ENCODE data around the gene ANO1.
A peak's percentile ranks its signal among the peaks of the same experiment; 100 is the strongest.

Gene ANO1

DNA sequence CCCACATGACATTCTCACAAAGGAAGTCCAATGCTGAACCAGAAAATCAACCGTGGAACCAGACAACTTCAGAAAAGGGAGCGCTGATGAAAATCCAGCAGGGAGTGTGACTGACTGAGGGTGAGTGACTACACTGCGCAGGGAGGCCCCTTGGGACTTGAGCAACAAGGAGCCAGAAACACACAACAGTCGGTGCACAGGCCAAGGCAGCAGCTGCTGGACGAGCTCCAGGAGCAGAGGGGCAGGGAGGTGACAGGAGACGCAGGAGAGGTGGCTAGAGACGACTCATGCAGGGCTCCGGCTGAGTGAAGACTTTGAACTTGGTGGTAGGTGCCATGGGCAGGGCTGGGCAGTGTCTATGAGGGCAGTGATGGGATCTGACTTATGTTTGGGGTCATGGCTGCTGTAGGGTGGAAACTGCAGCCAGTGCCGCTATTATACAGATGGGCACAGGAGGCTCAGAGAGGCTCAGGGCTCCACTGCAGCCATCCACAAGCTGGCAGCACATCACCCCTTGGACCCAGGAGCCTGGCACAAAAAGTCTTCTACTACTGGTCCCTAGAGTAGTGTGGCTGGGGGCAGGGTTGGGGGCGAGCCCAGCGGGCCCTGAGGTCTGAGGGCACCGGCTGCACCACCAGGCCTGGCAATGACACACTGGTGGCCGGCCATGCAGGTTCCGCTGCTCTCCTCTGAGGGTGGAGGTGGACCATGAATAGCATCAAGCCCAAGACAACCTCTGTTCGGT is 114.7 kb downstream of the ANO1 start:
- Histone ChIP-seq H3K79me2 (ENCODE audit: control insufficient read depth, insufficient read depth, low read length, poor library complexity) (no peaks in the 10 kb centered on the region), H4K91ac (ENCODE audit: low read depth, low read length) (no peak overlapping the region), H2AFZ (ENCODE audit: insufficient read depth, low read length, poor library complexity) (no peak overlapping the region), H3K36me3 (ENCODE audit: control insufficient read depth in 1 of 2, insufficient read depth in 2 of 2, low read length in 2 of 2) (no peaks in the 10 kb centered on the region), H3K27ac (ENCODE audit: low read depth, low read length) (no peak overlapping the region), H2BK120ac (ENCODE audit: insufficient read depth, low read length, poor library complexity) (no peak overlapping the region), H3K18ac (ENCODE audit: low read length) (no peak overlapping the region), H3K79me1 (ENCODE audit: low read length) (no peaks in the 10 kb centered on the region), H3K14ac (ENCODE audit: low read length) (no peak overlapping the region), H3K4ac (ENCODE audit: low read depth, low read length) (no peak overlapping the region), H3K4me3 (ENCODE audit: low read depth, low read length) (peak overlapping the region; percentile 37), H4K12ac (ENCODE audit: low read depth, low read length) (no peak overlapping the region), H4K8ac (ENCODE audit: low read depth, low read length) (no peak overlapping the region), H3K4me1 (ENCODE audit: control insufficient read depth in 1 of 2, insufficient read depth in 2 of 2, low read length in 2 of 2) (no peaks in the 10 kb centered on the region), H2BK12ac (ENCODE audit: low read length) (no peak overlapping the region), H3K4me2 (ENCODE audit: low read length) (no peak overlapping the region), H3K27me3 (ENCODE audit: insufficient read depth, low read length) (no peaks in the 10 kb centered on the region), H2BK5ac (ENCODE audit: low read depth, low read length, poor library complexity) (no peak overlapping the region), H3K9me3 (ENCODE audit: insufficient read depth, low read depth, low read length) (peaks cover 10% of the 10 kb centered on the region), H3K23ac (ENCODE audit: low read length) (no peak overlapping the region), H3K9ac (ENCODE audit: low read length) (no peak overlapping the region), H2AK5ac (ENCODE audit: low read length) (no peak overlapping the region)
- no CpG with 5 or more reads among the region's 15 CpGs for WGBS (ENCODE audit: extremely low coverage, insufficient coverage, insufficient read length)
- no peak for DNase-seq

- Histone ChIP-seq H3K9ac (ENCODE audit: low read length) (no peak overlapping the region), H3K79me2 (ENCODE audit: control insufficient read depth, insufficient read depth, low read length, poor library complexity) (no peaks in the 10 kb centered on the region), H3K79me1 (ENCODE audit: low read length) (no peaks in the 10 kb centered on the region), H3K4me2 (ENCODE audit: low read length) (no peak overlapping the region), H4K8ac (ENCODE audit: low read depth, low read length) (no peak overlapping the region), H3K4me3 (ENCODE audit: low read depth, low read length) (no peak overlapping the region), H2BK5ac (ENCODE audit: low read depth, low read length, poor library complexity) (no peak overlapping the region), H3K27me3 (ENCODE audit: insufficient read depth, low read length) (no peaks in the 10 kb centered on the region), H3K4ac (ENCODE audit: low read depth, low read length) (no peak overlapping the region), H2AFZ (ENCODE audit: insufficient read depth, low read length, poor library complexity) (no peak overlapping the region), H2AK5ac (ENCODE audit: low read length) (no peak overlapping the region), H4K91ac (ENCODE audit: low read depth, low read length) (no peak overlapping the region), H3K18ac (ENCODE audit: low read length) (no peak overlapping the region), H3K36me3 (ENCODE audit: control insufficient read depth in 1 of 2, insufficient read depth in 2 of 2, low read length in 2 of 2) (no peaks in the 10 kb centered on the region), H2BK120ac (ENCODE audit: insufficient read depth, low read length, poor library complexity) (no peak overlapping the region), H3K27ac (ENCODE audit: low read depth, low read length) (no peak overlapping the region), H3K14ac (ENCODE audit: low read length) (no peak overlapping the region), H2BK12ac (ENCODE audit: low read length) (no peak overlapping the region), H3K4me1 (ENCODE audit: control insufficient read depth in 1 of 2, insufficient read depth in 2 of 2, low read length in 2 of 2) (no peaks in the 10 kb centered on the region), H4K12ac (ENCODE audit: low read depth, low read length) (no peak overlapping the region), H3K23ac (ENCODE audit: low read length) (no peak overlapping the region), H3K9me3 (ENCODE audit: insufficient read depth, low read depth, low read length) (peaks cover 10% of the 10 kb centered on the region)
- no peak for DNase-seq
- 100% methylated on average over 2 of the region's 7 CpGs for WGBS (ENCODE audit: extremely low coverage, insufficient coverage, insufficient read length)
Measured at GRCh38 chr11:70193411-70194292, 115.5 kb downstream of the ANO1 start.

- Histone ChIP-seq H3K79me2 (ENCODE audit: control insufficient read depth, insufficient read depth, low read length, poor library complexity) (no peaks in the 10 kb centered on the region), H3K79me1 (ENCODE audit: low read length) (no peaks in the 10 kb centered on the region), H3K18ac (ENCODE audit: low read length) (no peak overlapping the region), H3K4me2 (ENCODE audit: low read length) (no peak overlapping the region), H3K9ac (ENCODE audit: low read length) (no peak overlapping the region), H2AFZ (ENCODE audit: insufficient read depth, low read length, poor library complexity) (no peak overlapping the region), H4K91ac (ENCODE audit: low read depth, low read length) (no peak overlapping the region), H3K4me3 (ENCODE audit: low read depth, low read length) (no peak overlapping the region), H3K27ac (ENCODE audit: low read depth, low read length) (no peak overlapping the region), H3K14ac (ENCODE audit: low read length) (no peak overlapping the region), H3K4ac (ENCODE audit: low read depth, low read length) (no peak overlapping the region), H2BK12ac (ENCODE audit: low read length) (no peak overlapping the region), H3K27me3 (ENCODE audit: insufficient read depth, low read length) (no peaks in the 10 kb centered on the region), H4K12ac (ENCODE audit: low read depth, low read length) (no peak overlapping the region), H2AK5ac (ENCODE audit: low read length) (no peak overlapping the region), H3K9me3 (ENCODE audit: insufficient read depth, low read depth, low read length) (peaks cover 10% of the 10 kb centered on the region), H2BK120ac (ENCODE audit: insufficient read depth, low read length, poor library complexity) (no peak overlapping the region), H3K23ac (ENCODE audit: low read length) (no peak overlapping the region), H3K4me1 (ENCODE audit: control insufficient read depth in 1 of 2, insufficient read depth in 2 of 2, low read length in 2 of 2) (no peaks in the 10 kb centered on the region), H4K8ac (ENCODE audit: low read depth, low read length) (no peak overlapping the region), H3K36me3 (ENCODE audit: control insufficient read depth in 1 of 2, insufficient read depth in 2 of 2, low read length in 2 of 2) (no peaks in the 10 kb centered on the region), H2BK5ac (ENCODE audit: low read depth, low read length, poor library complexity) (no peak overlapping the region)
- no peak for DNase-seq
- 92% methylated on average over 2 of the region's 3 CpGs for WGBS (ENCODE audit: extremely low coverage, insufficient coverage, insufficient read length)
Measured at GRCh38 chr11:70194792-70195791, 117.0 kb downstream of the ANO1 start.

- H4K8ac ChIP-seq (ENCODE audit: low read depth, low read length) = no peak overlapping the region
Measured at GRCh38 chr11:70200212-70200844, 122.2 kb downstream of the ANO1 start.

More at GRCh38 chr11:70200212-70200844, 122.2 kb downstream of the ANO1 start:
- Histone ChIP-seq H3K4me1 (ENCODE audit: control insufficient read depth in 1 of 2, insufficient read depth in 2 of 2, low read length in 2 of 2) (peaks cover 6 to 14% of the 10 kb centered on the region in 2 experiments), H3K9me3 (ENCODE audit: insufficient read depth, low read depth, low read length) (peaks cover 2% of the 10 kb centered on the region), H3K4me2 (ENCODE audit: low read length) (no peak overlapping the region), H3K4ac (ENCODE audit: low read depth, low read length) (no peak overlapping the region), H3K18ac (ENCODE audit: low read length) (no peak overlapping the region), H2BK12ac (ENCODE audit: low read length) (no peak overlapping the region), H3K79me1 (ENCODE audit: low read length) (peaks cover 11% of the 10 kb centered on the region), H4K12ac (ENCODE audit: low read depth, low read length) (no peak overlapping the region), H2AK5ac (ENCODE audit: low read length) (no peak overlapping the region), H4K91ac (ENCODE audit: low read depth, low read length) (no peak overlapping the region), H3K14ac (ENCODE audit: low read length) (no peak overlapping the region), H3K27me3 (ENCODE audit: insufficient read depth, low read length) (no peaks in the 10 kb centered on the region), H3K23ac (ENCODE audit: low read length) (no peak overlapping the region), H3K9ac (ENCODE audit: low read length) (no peak overlapping the region), H2BK120ac (ENCODE audit: insufficient read depth, low read length, poor library complexity) (no peak overlapping the region), H2BK5ac (ENCODE audit: low read depth, low read length, poor library complexity) (no peak overlapping the region), H3K4me3 (ENCODE audit: low read depth, low read length) (no peak overlapping the region), H3K36me3 (ENCODE audit: control insufficient read depth in 1 of 2, insufficient read depth in 2 of 2, low read length in 2 of 2) (peaks cover 6% of the 10 kb centered on the region in 2 experiments), H3K79me2 (ENCODE audit: control insufficient read depth, insufficient read depth, low read length, poor library complexity) (peaks cover 10% of the 10 kb centered on the region), H3K27ac (ENCODE audit: low read depth, low read length) (no peak overlapping the region), H2AFZ (ENCODE audit: insufficient read depth, low read length, poor library complexity) (no peak overlapping the region)
- no CpG with 5 or more reads among the region's 10 CpGs for WGBS (ENCODE audit: extremely low coverage, insufficient coverage, insufficient read length)
- no peak for DNase-seq

All from trophoblast cell (in vitro differentiated cells and primary cell).